ACC112 (cell line): ENCODE data around the gene SND1.
"Not testable (repeated sequence)": the region's sequence is repeated elsewhere in the genome, so short reads cannot be mapped to it uniquely, and the experiment has no call there.

Experiments used
- H2AFZ ChIP-seq: fragments of 200-600 bp; sonication (generic); one replicate; pipeline ENCODE4 v1.6.0; 2017; ENCODE audit warnings: antibody characterized with exemption, low read length; ENCODE audit not compliant: unreplicated experiment
- H3K27ac ChIP-seq: fragments of 200-600 bp; sonication (generic); 2 replicates; pipeline ENCODE4 v1.5.1; 2014; ENCODE audit warnings: low read depth, mild to moderate bottlenecking, antibody characterized with exemption, low read length, moderate library complexity
- H3K27me3 ChIP-seq: fragments of 200-600 bp; sonication (generic); 2 replicates; pipeline ENCODE4 v1.6.1; 2014; ENCODE audit warnings: mild to moderate bottlenecking, antibody characterized with exemption, low read length, moderate library complexity, mixed read lengths; ENCODE audit not compliant: insufficient read depth
- H3K36me3 ChIP-seq: fragments of 200-600 bp; sonication (generic); 2 replicates; pipeline ENCODE4 v1.6.1; 2016; ENCODE audit warnings: mild to moderate bottlenecking, antibody characterized with exemption, low read length, moderate library complexity, mixed read lengths; ENCODE audit not compliant: insufficient read depth
- H3K4me1 ChIP-seq: fragments of 200-600 bp; sonication (generic); one replicate; pipeline ENCODE4 v1.6.1; 2016; ENCODE audit warnings: low read length, mixed read lengths; ENCODE audit not compliant: insufficient read depth, unreplicated experiment, control insufficient read depth
- H3K4me3 ChIP-seq: fragments of 200-600 bp; sonication (generic); 2 replicates; pipeline ENCODE4 v1.5.1; 2014; ENCODE audit warnings: mild to moderate bottlenecking, low read depth, low read length
- H3K79me2 ChIP-seq: fragments of 200-600 bp; sonication (generic); one replicate; pipeline ENCODE4 v1.6.0; 2016; ENCODE audit warnings: low read length; ENCODE audit not compliant: control insufficient read depth, unreplicated experiment, insufficient read depth

The SND1 gene

DNA sequence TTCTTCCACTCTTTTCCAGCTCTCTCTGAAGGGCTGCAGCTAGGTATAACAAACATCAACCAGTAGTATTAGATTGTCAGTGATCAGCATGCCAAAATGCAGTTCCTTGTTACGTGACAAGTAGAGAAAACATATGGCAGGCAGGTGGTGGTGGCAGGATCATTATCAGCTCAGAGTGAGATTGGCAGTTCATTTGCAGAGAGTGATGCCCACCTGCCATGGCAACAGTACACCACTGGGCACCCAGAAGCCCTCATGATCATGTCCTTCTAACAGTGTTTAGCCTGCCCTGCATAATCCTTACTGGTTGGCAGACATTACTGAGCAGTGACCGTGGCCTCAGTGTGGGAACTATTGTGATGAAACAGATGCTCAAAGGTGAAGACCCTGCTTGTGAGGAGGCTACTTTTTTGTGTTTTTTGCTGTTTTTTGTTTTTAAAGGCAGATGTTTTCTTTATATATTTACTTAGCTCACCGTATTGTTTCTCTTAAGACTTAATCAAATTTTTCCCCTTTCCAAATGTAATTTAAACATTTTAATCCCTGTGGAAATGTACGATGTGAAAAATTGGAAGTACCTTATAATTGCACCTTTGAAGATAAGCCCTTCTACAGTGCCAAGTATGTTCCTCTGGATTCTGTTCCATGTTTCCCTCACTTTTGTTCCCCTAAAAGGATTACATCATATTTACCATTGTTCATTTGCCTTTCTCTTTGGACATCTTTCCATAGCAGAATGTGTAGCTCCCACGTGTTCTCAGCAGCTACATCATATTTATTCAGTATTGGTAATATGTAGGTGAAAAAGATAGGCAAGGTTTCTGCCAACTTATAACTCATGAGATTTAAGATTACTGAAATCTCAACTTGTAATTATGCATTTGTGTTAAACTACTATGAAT is 179.6 kb downstream of the SND1 start:
- H3K27ac ChIP-seq, result no peak overlapping the region
- H3K4me1 ChIP-seq, result peaks cover 11% of the 10 kb centered on the region
- H3K27me3 ChIP-seq, result no peaks in the 10 kb centered on the region
- H3K79me2 ChIP-seq, result peaks cover 52% of the 10 kb centered on the region
- H3K36me3 ChIP-seq, result peaks cover 11% of the 10 kb centered on the region
- no peak overlapping the region for H2AFZ ChIP-seq
- no peak overlapping the region for H3K4me3 ChIP-seq

GRCh38 chr7:127832592-127832991 is 180.6 kb downstream of the SND1 start:
- H3K79me2 ChIP-seq, result peaks cover 48% of the 10 kb centered on the region
- no peak overlapping the region for H3K27ac ChIP-seq
- peaks cover 11% of the 10 kb centered on the region for H3K4me1 ChIP-seq
- H3K27me3 ChIP-seq, result no peaks in the 10 kb centered on the region
- no peak overlapping the region for H3K4me3 ChIP-seq
- peaks cover 20% of the 10 kb centered on the region for H3K36me3 ChIP-seq
- H2AFZ ChIP-seq, result no peak overlapping the region

- Histone ChIP-seq H3K4me1 (peaks cover 11% of the 10 kb centered on the region), H2AFZ (no peak overlapping the region), H3K36me3 (peaks cover 25% of the 10 kb centered on the region), H3K27me3 (no peaks in the 10 kb centered on the region), H3K27ac (no peak overlapping the region; the same call in 1 of the 2 replicates), H3K4me3 (no peak overlapping the region), H3K79me2 (peaks cover 48% of the 10 kb centered on the region)
Measured at GRCh38 chr7:127833641-127834040, 181.6 kb downstream of the SND1 start.

DNA sequence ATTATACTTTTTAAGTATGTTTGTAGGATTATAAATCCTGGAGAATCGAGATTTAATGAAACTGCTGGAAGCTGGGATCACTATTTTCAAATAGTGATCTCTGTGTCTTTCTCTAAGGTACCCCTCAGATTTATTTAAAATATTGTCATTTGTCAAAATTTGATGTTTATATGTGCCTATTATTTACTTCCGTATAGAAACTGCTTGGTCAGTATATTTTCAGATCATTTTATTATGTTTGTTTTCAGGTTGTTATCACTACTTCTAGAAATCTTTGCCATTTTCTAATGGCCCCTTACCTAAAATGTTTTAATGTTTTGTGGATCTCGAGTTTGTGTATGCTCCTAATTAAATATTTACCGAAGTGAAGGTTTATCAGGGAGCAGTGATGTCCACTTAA is 183.7 kb downstream of the SND1 start:
- Histone ChIP-seq H3K27me3 (no peaks in the 10 kb centered on the region), H3K4me1 (peaks cover 11% of the 10 kb centered on the region), H2AFZ (no peak overlapping the region), H3K79me2 (peaks cover 45% of the 10 kb centered on the region), H3K27ac (no peak overlapping the region), H3K36me3 (peaks cover 29% of the 10 kb centered on the region), H3K4me3 (no peak overlapping the region)

DNA sequence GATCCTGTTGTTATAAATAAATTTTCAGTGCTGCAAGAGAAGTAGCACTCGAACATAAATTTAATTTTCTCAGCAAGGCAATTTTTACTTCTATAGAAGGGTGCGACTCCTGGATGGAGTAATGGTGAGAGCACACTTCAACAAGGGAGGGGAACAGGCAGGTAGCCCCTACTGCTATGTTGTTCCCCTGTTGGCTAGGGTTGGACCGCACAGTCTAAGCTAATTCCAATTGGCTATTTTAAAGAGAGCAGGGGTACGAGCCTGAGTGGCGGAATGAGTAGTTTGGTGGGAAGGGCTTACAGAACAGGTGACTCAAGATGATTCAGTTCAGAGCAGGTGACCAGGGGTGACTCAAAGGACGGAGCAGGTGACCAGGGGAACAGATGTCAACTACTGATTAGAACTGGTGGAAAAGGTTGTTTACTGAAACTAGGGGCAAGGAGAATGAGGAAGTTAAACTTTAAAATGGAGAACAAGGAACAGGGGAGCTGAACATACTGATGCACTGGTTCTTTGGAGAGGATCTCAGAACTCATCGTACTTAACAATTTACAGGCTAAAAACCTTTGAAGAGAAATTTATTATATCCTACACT is 185.9 kb downstream of the SND1 start:
- not testable (repeated sequence) for H3K27ac ChIP-seq, H3K4me3 ChIP-seq, H2AFZ ChIP-seq, H3K27me3 ChIP-seq
- peaks cover 29% of the 10 kb centered on the region for H3K36me3 ChIP-seq
- H3K4me1 ChIP-seq, result peaks cover 11% of the 10 kb centered on the region
- peaks cover 30% of the 10 kb centered on the region for H3K79me2 ChIP-seq

DNA sequence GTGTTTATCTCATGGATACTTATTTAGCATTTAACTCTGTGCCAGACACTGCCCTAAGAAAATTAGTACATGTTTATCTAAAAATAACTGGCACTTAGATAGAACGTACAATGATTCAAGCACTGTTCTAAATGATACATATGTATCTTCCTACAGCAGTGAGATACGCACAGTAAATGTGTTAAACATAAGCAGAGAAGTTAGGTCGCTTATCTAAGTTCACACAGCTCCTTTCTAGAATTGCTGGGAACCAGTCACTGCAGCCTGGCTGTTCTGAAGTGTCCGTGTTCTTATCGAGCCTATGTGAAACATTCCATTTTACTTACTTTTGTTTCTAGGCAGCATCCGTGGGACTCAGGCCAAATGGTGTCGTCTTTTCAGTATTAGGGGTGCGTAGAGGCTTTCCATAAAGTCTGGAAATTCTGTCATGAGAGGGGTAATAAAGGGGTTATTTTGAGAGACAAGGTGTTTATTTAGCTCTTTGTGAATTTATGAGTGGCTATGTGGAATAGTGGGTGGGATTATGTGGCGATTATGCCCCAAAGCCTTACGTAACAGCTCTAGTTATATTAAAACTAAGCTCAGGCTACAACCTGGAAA is 186.9 kb downstream of the SND1 start:
- Histone ChIP-seq H3K36me3 (peaks cover 29% of the 10 kb centered on the region), H2AFZ (no peak overlapping the region), H3K27ac (no peak overlapping the region), H3K4me1 (peaks cover 4% of the 10 kb centered on the region), H3K27me3 (no peaks in the 10 kb centered on the region), H3K4me3 (no peak overlapping the region), H3K79me2 (peaks cover 27% of the 10 kb centered on the region)

DNA sequence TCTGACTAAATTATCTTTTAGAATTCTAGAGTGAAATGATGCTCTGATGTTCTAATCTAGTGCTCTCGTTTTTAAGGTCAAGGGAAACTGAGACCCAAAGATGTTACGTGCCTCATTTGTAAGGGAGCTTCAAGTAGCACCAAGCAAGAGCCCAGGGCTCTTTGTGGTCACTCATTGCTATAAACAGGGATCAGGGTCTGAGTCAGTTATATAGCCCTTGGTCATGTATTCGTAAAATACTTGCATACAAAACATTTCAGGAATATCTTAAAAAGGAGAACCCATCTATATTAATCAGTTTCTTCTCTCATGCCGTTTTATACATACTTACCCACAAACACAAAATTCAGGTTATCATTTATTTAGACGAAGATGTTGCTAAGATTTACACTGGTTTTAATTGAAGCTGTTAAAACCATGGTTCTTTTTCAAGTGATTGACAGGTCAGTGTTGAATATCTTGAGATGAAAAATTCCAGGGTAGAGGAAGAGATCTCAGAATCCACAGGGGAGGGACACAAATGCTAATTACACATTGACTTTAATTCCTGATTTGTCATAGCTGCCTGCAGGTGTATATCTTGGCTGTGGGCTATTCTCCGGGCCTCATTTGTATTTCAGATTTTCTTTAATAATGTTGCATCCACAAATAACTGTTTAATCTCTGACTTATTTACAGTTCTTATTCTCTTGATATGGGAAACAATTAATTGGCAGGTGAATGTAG is 188.4 kb downstream of the SND1 start:
- Histone ChIP-seq H3K4me3 (no peak overlapping the region), H3K27ac (no peak overlapping the region), H2AFZ (no peak overlapping the region), H3K27me3 (no peaks in the 10 kb centered on the region), H3K4me1 (peaks cover 6% of the 10 kb centered on the region), H3K79me2 (peaks cover 12% of the 10 kb centered on the region), H3K36me3 (peaks cover 30% of the 10 kb centered on the region)

DNA sequence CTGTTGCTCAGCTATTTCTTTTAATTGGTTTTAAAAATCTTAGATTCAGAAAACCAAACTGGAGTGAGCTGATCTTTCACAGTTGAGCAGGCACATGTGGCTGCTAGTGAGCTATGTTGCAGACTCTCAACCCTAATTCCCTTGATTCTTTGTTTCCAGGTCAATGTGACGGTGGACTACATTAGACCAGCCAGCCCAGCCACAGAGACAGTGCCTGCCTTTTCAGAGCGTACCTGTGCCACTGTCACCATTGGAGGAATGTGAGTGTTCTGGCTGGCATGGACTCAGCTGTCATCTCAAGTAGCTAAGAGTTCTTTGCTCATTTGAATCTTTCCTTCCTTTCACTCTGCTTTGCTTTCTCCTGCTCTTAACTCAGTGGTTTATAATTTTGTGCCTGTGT is 192.2 kb downstream of the SND1 start:
- Histone ChIP-seq H3K36me3 (peaks cover 4% of the 10 kb centered on the region; the same call in 1 of the 2 replicates), H3K27me3 (no peaks in the 10 kb centered on the region), H3K4me1 (peaks cover 13% of the 10 kb centered on the region), H3K79me2 (no peaks in the 10 kb centered on the region), H2AFZ (no peak overlapping the region), H3K27ac (no peak overlapping the region), H3K4me3 (no peak overlapping the region)

DNA sequence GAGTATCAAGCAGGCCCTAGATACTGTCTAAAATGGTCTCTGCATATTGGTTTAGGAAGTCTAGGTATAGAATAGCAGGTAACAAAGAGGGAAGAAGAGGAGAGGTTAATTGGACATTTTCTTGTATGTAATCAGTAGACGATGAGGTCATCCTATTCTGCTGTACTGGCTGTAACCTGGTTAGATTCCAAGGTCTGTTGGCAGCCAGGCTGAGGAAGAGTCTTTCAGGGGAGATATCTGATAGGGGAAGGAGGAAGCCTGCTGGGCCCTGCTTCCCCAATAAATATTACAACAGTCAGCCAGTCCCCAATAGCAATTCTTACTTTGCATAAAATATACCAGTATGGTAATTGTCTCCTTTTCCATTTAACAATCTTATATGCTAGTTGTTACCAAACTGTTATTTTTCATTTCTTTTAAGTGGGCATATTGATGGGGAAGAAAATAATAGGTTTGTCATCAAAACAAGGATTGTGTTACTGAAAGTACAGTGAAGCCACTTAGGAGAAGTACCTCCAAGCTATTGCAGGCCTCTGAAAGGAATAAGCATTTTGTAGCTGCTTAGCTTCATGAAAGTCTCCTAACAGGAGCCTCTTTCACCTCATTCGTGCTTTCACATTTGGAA is 192.8 kb downstream of the SND1 start:
- Histone ChIP-seq H3K27ac (no peak overlapping the region), H3K4me3 (no peak overlapping the region), H3K36me3 (peaks cover 4% of the 10 kb centered on the region; the same call in 1 of the 2 replicates), H3K4me1 (peaks cover 13% of the 10 kb centered on the region), H2AFZ (no peak overlapping the region), H3K79me2 (no peaks in the 10 kb centered on the region), H3K27me3 (no peaks in the 10 kb centered on the region)
